ENCODE results near the gene FYCO1.

Gene FYCO1

DNA sequence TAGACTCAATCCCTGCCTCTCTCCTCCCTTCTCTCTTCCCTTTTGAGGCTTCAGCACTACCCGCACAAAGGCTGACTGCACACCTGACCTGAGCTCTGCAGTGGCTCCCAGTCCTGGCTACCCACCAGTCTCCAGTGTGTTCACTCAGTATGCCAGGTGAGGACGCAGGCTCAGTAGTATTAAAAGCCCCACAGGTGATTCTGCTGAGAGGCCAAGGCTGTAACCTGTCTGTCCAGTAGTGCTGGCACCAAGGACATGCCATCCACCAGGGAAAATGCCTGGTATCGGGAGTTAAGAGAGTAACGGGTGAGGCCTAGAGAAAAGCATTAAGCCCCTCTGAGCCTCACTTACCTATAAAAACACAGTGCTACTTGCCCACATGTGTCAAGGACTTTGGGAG is 20.9 kb downstream of the FYCO1 start:
- Histone ChIP-seq H3K9me3 (ENCODE audit: severe bottlenecking) (no peaks in the 10 kb centered on the region), H3K4me3 (ENCODE audit: low read depth, low read length) (no peak overlapping the region), H3K36me3 (peaks cover 77% of the 10 kb centered on the region), H3K27ac (no peak overlapping the region), H3K27me3 (ENCODE audit: insufficient read depth, low read depth, severe bottlenecking) (no peaks in the 10 kb centered on the region)
- DNase-seq: no peak
- TF ChIP-seq, protein P1, sequence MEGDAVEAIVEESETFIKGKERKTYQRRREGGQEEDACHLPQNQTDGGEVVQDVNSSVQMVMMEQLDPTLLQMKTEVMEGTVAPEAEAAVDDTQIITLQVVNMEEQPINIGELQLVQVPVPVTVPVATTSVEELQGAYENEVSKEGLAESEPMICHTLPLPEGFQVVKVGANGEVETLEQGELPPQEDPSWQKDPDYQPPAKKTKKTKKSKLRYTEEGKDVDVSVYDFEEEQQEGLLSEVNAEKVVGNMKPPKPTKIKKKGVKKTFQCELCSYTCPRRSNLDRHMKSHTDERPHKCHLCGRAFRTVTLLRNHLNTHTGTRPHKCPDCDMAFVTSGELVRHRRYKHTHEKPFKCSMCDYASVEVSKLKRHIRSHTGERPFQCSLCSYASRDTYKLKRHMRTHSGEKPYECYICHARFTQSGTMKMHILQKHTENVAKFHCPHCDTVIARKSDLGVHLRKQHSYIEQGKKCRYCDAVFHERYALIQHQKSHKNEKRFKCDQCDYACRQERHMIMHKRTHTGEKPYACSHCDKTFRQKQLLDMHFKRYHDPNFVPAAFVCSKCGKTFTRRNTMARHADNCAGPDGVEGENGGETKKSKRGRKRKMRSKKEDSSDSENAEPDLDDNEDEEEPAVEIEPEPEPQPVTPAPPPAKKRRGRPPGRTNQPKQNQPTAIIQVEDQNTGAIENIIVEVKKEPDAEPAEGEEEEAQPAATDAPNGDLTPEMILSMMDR (IDR thresholded peaks at IDR 0.05; ENCODE audit: low read depth, low read length): no peak

DNA sequence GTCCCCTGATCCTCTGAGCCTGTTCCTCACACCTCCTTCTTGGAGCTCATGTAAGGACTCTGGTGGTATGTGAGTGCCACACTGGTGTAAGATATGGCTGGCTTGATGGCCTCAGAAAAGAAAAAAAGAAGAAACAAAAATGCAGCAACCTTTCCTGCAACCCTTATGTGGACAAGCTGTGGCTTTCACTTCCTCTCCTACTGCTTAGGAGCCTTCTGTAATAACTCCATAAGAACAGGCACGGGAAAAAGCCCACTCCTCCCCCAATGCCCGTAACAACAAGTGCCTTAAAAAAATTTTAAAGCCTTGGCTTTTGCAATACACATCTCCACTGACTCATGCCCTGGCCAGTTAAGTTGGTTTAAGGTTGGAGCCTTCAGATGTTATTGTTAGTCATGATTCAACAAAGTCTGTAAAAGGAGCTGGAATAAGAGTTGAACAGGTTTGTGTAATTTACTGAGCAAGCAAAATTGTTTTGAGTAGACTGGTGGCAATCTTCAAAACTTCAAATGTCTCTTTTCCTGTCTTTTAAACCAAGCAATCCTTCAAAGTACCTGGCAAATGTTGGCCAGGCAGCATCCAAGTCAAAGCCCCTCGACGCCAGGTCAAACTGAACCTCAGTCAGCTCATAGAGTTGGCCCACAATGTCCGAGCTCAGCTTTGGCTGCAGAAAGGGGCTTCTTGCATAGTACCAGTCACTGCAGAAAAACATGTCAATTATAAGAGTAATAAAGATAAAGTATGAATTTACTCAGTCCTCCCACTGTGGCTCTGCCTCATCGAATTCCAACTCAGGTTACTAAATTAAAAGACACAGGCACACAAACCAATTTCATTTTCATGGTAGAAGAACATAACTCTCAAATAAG is 22.9 kb downstream of the FYCO1 start:
- H3K36me3 ChIP-seq: peaks cover 79% of the 10 kb centered on the region
- H3K27me3 ChIP-seq (ENCODE audit: insufficient read depth, low read depth, severe bottlenecking): no peaks in the 10 kb centered on the region

DNA sequence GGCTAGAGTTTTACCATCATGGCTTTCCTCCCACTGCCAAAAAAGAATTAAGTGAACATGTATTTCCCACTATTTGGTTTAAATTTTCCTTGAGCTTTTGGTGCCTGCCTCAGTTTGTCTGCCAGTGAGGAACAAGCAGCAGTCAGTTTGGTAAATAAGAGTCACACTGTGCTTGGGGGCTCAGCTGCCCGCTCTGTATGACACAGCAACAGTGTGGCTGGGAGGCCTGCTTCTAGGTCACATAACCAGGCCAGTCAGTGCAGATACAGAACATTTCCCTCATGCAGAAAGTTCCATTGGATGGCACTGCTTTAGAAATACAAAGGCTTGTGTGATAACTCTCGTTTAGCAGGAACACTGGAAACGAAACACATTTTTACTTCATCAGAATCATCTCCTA is 25.7 kb downstream of the FYCO1 start:
- Histone ChIP-seq H3K36me3 (peaks cover 88% of the 10 kb centered on the region), H3K4me3 (ENCODE audit: low read depth, low read length) (no peak overlapping the region), H3K27me3 (ENCODE audit: insufficient read depth, low read depth, severe bottlenecking) (no peaks in the 10 kb centered on the region), H3K9me3 (ENCODE audit: severe bottlenecking) (no peaks in the 10 kb centered on the region), H3K27ac (no peak overlapping the region)
- TF ChIP-seq, protein P1 (IDR thresholded peaks at IDR 0.05; ENCODE audit: low read depth, low read length): no peak
- no peak for DNase-seq

More for the DNA sequence above, 22.9 kb downstream of the FYCO1 start:
- Histone ChIP-seq H3K27ac (no peak overlapping the region), H3K9me3 (ENCODE audit: severe bottlenecking) (no peaks in the 10 kb centered on the region), H3K4me3 (ENCODE audit: low read depth, low read length) (no peak overlapping the region)
- TF ChIP-seq, protein P1 (IDR thresholded peaks at IDR 0.05; ENCODE audit: low read depth, low read length): no peak
- no peak for DNase-seq

DNA sequence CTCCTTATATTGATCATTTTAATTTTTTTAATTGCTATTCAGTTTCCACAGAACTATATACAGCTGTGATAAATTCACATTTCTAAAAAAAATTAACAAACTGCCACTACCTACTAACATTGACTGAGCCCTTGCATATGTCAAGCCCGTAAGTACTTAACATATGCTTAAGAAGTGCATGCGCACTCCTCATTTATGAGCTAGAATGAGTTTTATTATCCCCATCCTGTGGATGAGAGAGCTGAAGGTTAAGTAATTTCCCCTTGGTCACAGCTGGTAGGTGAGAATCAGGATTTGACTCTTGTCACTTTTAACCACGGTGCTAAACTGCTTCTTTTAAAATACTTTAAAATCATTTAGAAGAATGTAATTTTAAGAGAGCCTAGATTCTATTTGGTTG is 26.5 kb downstream of the FYCO1 start:
- Histone ChIP-seq H3K9me3 (ENCODE audit: severe bottlenecking) (no peaks in the 10 kb centered on the region), H3K27ac (no peak overlapping the region), H3K27me3 (ENCODE audit: insufficient read depth, low read depth, severe bottlenecking) (no peaks in the 10 kb centered on the region), H3K4me3 (ENCODE audit: low read depth, low read length) (no peak overlapping the region), H3K36me3 (peaks cover 91% of the 10 kb centered on the region)
- TF ChIP-seq, protein P1 (IDR thresholded peaks at IDR 0.05; ENCODE audit: low read depth, low read length): no peak
- no peak for DNase-seq

DNA sequence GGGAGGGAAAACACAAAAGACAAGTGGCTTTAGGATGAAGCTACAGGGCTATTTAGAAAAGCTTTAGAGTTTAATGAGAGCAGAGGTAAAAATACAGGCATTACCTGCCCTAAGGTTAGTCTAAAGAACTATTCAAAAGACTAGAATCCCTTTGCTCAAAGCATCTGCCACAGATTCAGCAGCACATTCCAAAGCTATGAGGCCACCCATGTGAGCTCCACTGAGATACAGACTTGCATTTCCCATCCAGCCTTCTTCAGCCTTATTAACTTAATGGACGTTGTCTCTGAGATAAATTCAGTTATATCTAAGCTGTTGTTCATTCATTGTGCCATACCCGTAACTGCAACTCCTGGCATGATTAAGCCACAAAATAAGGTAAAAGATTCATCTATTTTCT is 26.9 kb downstream of the FYCO1 start:
- Histone ChIP-seq H3K4me3 (ENCODE audit: low read depth, low read length) (no peak overlapping the region), H3K36me3 (peaks cover 91% of the 10 kb centered on the region), H3K9me3 (ENCODE audit: severe bottlenecking) (no peaks in the 10 kb centered on the region), H3K27me3 (ENCODE audit: insufficient read depth, low read depth, severe bottlenecking) (no peaks in the 10 kb centered on the region), H3K27ac (no peak overlapping the region)
- DNase-seq: no peak
- TF ChIP-seq, protein P1 (IDR thresholded peaks at IDR 0.05; ENCODE audit: low read depth, low read length): no peak

Measured in WERI-Rb-1 (cell line).